Bronchial epithelial cell (primary cell): Measurements from ENCODE around the gene NUDT14. TPM values are rescaled to one million over a fixed set of nuclear protein-coding genes. Genes with fewer than 3 reads are reported as not detected.

Experiments
- DNase-seq: peaks from one replicate; pipeline ENCODE4 v3.0.0-alpha.2; 2010; ENCODE audit warnings: low read depth
- FAIRE-seq: peaks from 2 replicates; lab custom pipeline; 2011; peaks lifted over from hg19 to GRCh38; lab: Jason Lieb, UNC
- H3K27me3 ChIP-seq: 2 replicates; pipeline ENCODE4 v1.5.1; 2011; ENCODE audit warnings: low read length; ENCODE audit not compliant: control insufficient read depth, insufficient read depth
- H3K36me3 ChIP-seq: 2 replicates; pipeline ENCODE4 v1.5.1; 2011; ENCODE audit warnings: low read length; ENCODE audit not compliant: control insufficient read depth, insufficient read depth
- H3K4me3 ChIP-seq: 2 replicates; pipeline ENCODE4 v1.5.1; 2011; ENCODE audit warnings: mild to moderate bottlenecking, low read depth, low read length, control low read depth
- CTCF ChIP-seq: IDR thresholded peaks from 2 replicates; pipeline ENCODE4 v1.5.1; 2011; ENCODE audit warnings: mild to moderate bottlenecking, moderate library complexity, low read length, control low read depth, inconsistent platforms; ENCODE audit not compliant: insufficient read depth, severe bottlenecking
- total RNA-seq: library from RNA; depleted of rRNA; stranded (reverse); fragments of >200 nt; gene quantifications from 2 replicates; pipeline ENCODE4 v1.2.1, GENCODE V29; 2014

The NUDT14 gene
- total RNA-seq, 1 donor from 2014 or later, result 31.9 TPM

- no peak for TF ChIP-seq CTCF
- Histone ChIP-seq H3K4me3 (no peak overlapping the region), H3K27me3 (peaks cover 4% of the 10 kb centered on the region), H3K36me3 (no peaks in the 10 kb centered on the region)
- FAIRE-seq (no peak), DNase-seq (no peak)
Observed at GRCh38 chr14:105126126-105126980, 54.8 kb downstream of the NUDT14 start.

DNA sequence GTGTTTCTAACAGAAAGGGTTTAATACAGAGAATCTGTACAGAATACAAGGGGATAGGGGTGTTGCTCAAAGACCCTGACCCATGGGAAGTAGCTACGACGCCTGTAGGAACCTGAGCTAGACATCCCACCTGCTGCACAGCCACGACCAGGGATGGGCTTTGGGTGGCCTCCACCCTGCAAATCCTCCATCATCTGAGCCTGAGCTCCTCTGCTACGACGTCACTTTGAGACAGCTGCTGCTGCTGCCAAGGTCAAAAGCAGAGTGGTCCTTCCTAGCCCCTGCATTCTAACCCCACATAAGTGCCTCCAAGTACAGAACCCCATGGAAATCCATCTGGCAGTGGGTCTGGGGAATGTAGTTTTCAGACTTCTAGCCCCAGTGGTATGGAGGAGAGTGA is 56.3 kb downstream of the NUDT14 start:
- Histone ChIP-seq H3K4me3 (no peak overlapping the region), H3K27me3 (peaks cover 4% of the 10 kb centered on the region), H3K36me3 (no peaks in the 10 kb centered on the region)
- no peak for FAIRE-seq
- TF ChIP-seq CTCF, result no peak
- DNase-seq, result no peak

GRCh38 chr14:105123981-105124765 is 56.9 kb downstream of the NUDT14 start:
- DNase-seq, result no peak
- no peak for TF ChIP-seq CTCF

GRCh38 chr14:105123064-105123665 is 57.9 kb downstream of the NUDT14 start:
- no peak for FAIRE-seq
- H3K27me3 ChIP-seq, result peaks cover 4% of the 10 kb centered on the region
- H3K36me3 ChIP-seq, result no peaks in the 10 kb centered on the region
- DNase-seq, result no peak
- no peak overlapping the region for H3K4me3 ChIP-seq
- no peak for TF ChIP-seq CTCF

More at GRCh38 chr14:105123981-105124765, 56.9 kb downstream of the NUDT14 start:
- FAIRE-seq, result peak; percentile 28
- Histone ChIP-seq H3K4me3 (no peak overlapping the region), H3K36me3 (no peaks in the 10 kb centered on the region), H3K27me3 (peaks cover 4% of the 10 kb centered on the region)

Other genes with a start within 250 kb of the NUDT14 start
- 367 and 620 TPM in 2 replicates for gene AHNAK2, start 202.9 kb downstream of the NUDT14 start, total RNA-seq
- 8.4 and 14.1 TPM in 2 replicates for gene CLBA1, start 195.5 kb downstream of the NUDT14 start, total RNA-seq
- 35.5 and 50.8 TPM in 2 replicates for gene CDCA4, start 160.2 kb downstream of the NUDT14 start, total RNA-seq
- 0.13 TPM in 1 of 2 replicates, not detected in the other for gene GPR132, start 115.9 kb downstream of the NUDT14 start, total RNA-seq
- 31.6 and 45.3 TPM in 2 replicates for gene JAG2, start 12.5 kb downstream of the NUDT14 start, total RNA-seq
- 63.4 and 75.8 TPM in 2 replicates for gene BTBD6, start 67.2 kb upstream of the NUDT14 start, total RNA-seq
- gene BRF1, start 119.7 kb upstream of the NUDT14 start, total RNA-seq, result 22.3 and 24.0 TPM in 2 replicates
- 42.4 and 43.1 TPM in 2 replicates for gene PACS2, start 133.4 kb upstream of the NUDT14 start, total RNA-seq
- gene TEX22, start 217.2 kb upstream of the NUDT14 start, total RNA-seq, result 0.38 and 1.8 TPM in 2 replicates
- gene MTA1, start 238.5 kb upstream of the NUDT14 start, total RNA-seq, result 25.5 and 26.1 TPM in 2 replicates